ENCODE data around the gene ITPKA.

GRCh38 chr15:41507820-41508290, 14.2 kb downstream of the ITPKA start:
- TF ChIP-seq CTCF (IDR thresholded peaks at IDR 0.05; ENCODE audit: insufficient read depth, low read length): no peak
- no peak for TF ChIP-seq POLR2AphosphoS5 (IDR thresholded peaks at IDR 0.05; ENCODE audit: low read depth)
- no peak for TF ChIP-seq GABPA (IDR thresholded peaks at IDR 0.05; ENCODE audit: low read depth)
- no peak for TF ChIP-seq REST (IDR thresholded peaks at IDR 0.05; ENCODE audit: insufficient replicate concordance, low read depth)
